Measurements from ENCODE around the gene PPTC7. TPM values are rescaled to one million over a fixed set of nuclear protein-coding genes. Genes with fewer than 3 reads are reported as not detected.

PPTC7 gene
- total and polyA plus RNA-seq, 2 of the 13 experiments (the other 11 are each of a cell fraction or from before 2014, with no cell fraction given), result 4.8 to 12.3 TPM

GRCh38 chr12:110591451-110592051 is 8.4 kb upstream of the PPTC7 start (continued):
- TF ChIP-seq ZXDC (CRISPR knock-in tag; IDR thresholded peaks at IDR 0.05) (no peak), SOX13 (IDR thresholded peaks at IDR 0.05) (peak; percentile 56; the same call in 1 of the 2 replicates), SOX13 (CRISPR knock-in tag; conservative IDR thresholded peaks at IDR 0.05 in 1 of 2, IDR thresholded peaks at IDR 0.05 in 1 of 2) (peak in 1 of 2 experiments; percentile 86; a peak in 2 of 4 replicates), ZNF546 (CRISPR knock-in tag; conservative IDR thresholded peaks at IDR 0.05) (no peak), BRCA1 (CRISPR knock-in tag; IDR thresholded peaks at IDR 0.05) (no peak), ZNF580 (CRISPR knock-in tag; IDR thresholded peaks at IDR 0.05; ENCODE audit: borderline replicate concordance, low read depth) (no peak), SKI (IDR thresholded peaks at IDR 0.05; ENCODE audit: partially characterized antibody) (peak; percentile 99), ZNF792 (CRISPR knock-in tag; IDR thresholded peaks at IDR 0.05) (no peak), ZNF441 (CRISPR knock-in tag; IDR thresholded peaks at IDR 0.05; ENCODE audit: borderline replicate concordance) (no peak), ZBTB7B (CRISPR knock-in tag; IDR thresholded peaks at IDR 0.05) (peak; percentile 54; the same call in 1 of the 2 replicates), MBNL3 (CRISPR knock-in tag; conservative IDR thresholded peaks at IDR 0.05) (no peak), ARNT (IDR thresholded peaks at IDR 0.05) (no peak), HNRNPUL1 (IDR thresholded peaks at IDR 0.05; ENCODE audit: low read depth, low read length) (no peak), TCF7L2 (IDR thresholded peaks at IDR 0.05; ENCODE audit: low read depth, low read length) (no peak), ZSCAN21 (CRISPR knock-in tag; IDR thresholded peaks at IDR 0.05; ENCODE audit: borderline replicate concordance) (no peak), ZNF326 (CRISPR knock-in tag; IDR thresholded peaks at IDR 0.05; ENCODE audit: borderline replicate concordance) (no peak), MXI1 (IDR thresholded peaks at IDR 0.05; ENCODE audit: borderline replicate concordance, low read depth, low read length) (no peak; the same call in 2 of the 3 replicates), SIX4 (CRISPR knock-in tag; IDR thresholded peaks at IDR 0.05) (peak; percentile 59), ZNF3 (CRISPR knock-in tag; IDR thresholded peaks at IDR 0.05) (no peak), PHB2 (IDR thresholded peaks at IDR 0.05; ENCODE audit: partially characterized antibody) (no peak), AFF4 (CRISPR knock-in tag; IDR thresholded peaks at IDR 0.05) (no peak), FOXA1 (IDR thresholded peaks at IDR 0.05) (no peak), FOXA1 (CRISPR knock-in tag; IDR thresholded peaks at IDR 0.05) (peak; percentile 31; the same call in 1 of the 2 replicates), FOSL1 (CRISPR knock-in tag; IDR thresholded peaks at IDR 0.05; ENCODE audit: borderline replicate concordance) (no peak), ZNF800 (CRISPR knock-in tag; IDR thresholded peaks at IDR 0.05) (no peak)
